ENCODE measurements around the gene TRPM8.

GRCh38 chr2:233972941-233973575 is 55.9 kb downstream of the TRPM8 start:
- no peak for TF ChIP-seq CTCF (conservative IDR thresholded peaks at IDR 0.05 in 1 of 2, IDR thresholded peaks at IDR 0.05 in 1 of 2; ENCODE audit: low read depth in 1 of 2, low read length in 2 of 2)
- TF ChIP-seq EZH2 (IDR thresholded peaks at IDR 0.05; ENCODE audit: low read length, missing control alignments): no peak
